NB4 (cell line): ENCODE results near the gene OTOP3.

Experiments
- DNase-seq: peaks from one replicate; pipeline ENCODE4 v3.0.0; 2010; ENCODE audit warnings: low read depth
- H3K4me3 ChIP-seq: one replicate; pipeline ENCODE4 v1.5.1; 2011; ENCODE audit warnings: mild to moderate bottlenecking, low read depth, low read length, moderate library complexity
- MYC ChIP-seq: IDR thresholded peaks from 2 replicates; pipeline ENCODE4 v1.6.1; 2011; ENCODE audit warnings: low read depth, low read length
- POLR2A ChIP-seq: IDR thresholded peaks from 2 replicates; pipeline ENCODE4 v1.6.1; 2011; ENCODE audit warnings: mild to moderate bottlenecking; ENCODE audit not compliant: insufficient read length; ENCODE audit errors: extremely low read depth
- TF ChIP-seq, protein P1 (sequence below): IDR thresholded peaks from one replicate; pipeline ENCODE4 v1.5.1; 2012; ENCODE audit warnings: low read depth, low read length
- TF ChIP-seq, protein P2 (sequence below): IDR thresholded peaks from 2 replicates; pipeline ENCODE4 v1.6.1; 2011; ENCODE audit warnings: low read depth, low read length

OTOP3 gene

DNA sequence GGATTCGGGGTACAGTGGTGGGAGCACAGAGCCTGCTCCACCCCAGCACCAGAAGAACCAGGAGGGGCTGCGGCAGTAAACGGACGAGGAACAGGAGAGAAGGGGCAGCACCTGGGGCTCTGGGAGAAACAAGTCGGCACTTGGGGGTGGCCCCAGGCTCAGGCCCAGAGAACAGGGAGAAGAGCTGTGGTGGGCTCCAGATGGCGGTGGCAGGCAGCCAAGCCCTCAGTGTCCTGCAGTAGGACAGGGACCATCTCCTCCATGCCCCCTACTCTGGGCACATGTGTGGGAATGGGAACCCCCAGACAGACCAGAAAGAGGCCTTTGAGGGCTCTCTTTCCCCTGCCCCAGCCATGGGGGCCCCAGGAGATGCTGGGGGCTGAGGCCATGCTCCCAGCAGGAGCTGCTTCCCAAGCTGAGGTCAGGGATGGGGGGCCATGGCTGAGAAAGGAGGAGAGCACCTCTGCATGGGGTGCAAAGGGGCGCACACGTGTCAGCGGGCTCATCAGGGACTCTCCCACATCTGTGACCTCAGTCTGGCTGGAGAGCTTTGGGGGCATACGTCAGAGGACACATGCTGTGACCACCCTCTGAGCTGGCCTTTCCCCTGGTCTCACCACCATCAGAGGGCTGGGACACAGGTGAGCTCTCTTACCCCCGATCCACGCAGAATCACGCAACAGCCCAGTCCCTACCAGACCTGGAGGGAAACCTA is 19.4 kb upstream of the OTOP3 start:
- TF ChIP-seq POLR2A = no peak
- TF ChIP-seq, protein P1, sequence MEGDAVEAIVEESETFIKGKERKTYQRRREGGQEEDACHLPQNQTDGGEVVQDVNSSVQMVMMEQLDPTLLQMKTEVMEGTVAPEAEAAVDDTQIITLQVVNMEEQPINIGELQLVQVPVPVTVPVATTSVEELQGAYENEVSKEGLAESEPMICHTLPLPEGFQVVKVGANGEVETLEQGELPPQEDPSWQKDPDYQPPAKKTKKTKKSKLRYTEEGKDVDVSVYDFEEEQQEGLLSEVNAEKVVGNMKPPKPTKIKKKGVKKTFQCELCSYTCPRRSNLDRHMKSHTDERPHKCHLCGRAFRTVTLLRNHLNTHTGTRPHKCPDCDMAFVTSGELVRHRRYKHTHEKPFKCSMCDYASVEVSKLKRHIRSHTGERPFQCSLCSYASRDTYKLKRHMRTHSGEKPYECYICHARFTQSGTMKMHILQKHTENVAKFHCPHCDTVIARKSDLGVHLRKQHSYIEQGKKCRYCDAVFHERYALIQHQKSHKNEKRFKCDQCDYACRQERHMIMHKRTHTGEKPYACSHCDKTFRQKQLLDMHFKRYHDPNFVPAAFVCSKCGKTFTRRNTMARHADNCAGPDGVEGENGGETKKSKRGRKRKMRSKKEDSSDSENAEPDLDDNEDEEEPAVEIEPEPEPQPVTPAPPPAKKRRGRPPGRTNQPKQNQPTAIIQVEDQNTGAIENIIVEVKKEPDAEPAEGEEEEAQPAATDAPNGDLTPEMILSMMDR = no peak
- TF ChIP-seq, protein P2, sequence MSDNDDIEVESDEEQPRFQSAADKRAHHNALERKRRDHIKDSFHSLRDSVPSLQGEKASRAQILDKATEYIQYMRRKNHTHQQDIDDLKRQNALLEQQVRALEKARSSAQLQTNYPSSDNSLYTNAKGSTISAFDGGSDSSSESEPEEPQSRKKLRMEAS = no peak
- no peak for TF ChIP-seq MYC
- no peak for DNase-seq
- no peak overlapping the region for H3K4me3 ChIP-seq

GRCh38 chr17:74916851-74917199 is 18.9 kb upstream of the OTOP3 start:
- TF ChIP-seq POLR2A (no peak), MYC (no peak)
- TF ChIP-seq, protein P2 = no peak
- TF ChIP-seq, protein P1 = no peak
- DNase-seq = no peak
- no peak overlapping the region for H3K4me3 ChIP-seq

- H3K4me3 ChIP-seq = no peak overlapping the region
- DNase-seq = peak; percentile 58
- TF ChIP-seq MYC (no peak), POLR2A (no peak)
- TF ChIP-seq, protein P1 = no peak
- TF ChIP-seq, protein P2 = no peak
Observed at GRCh38 chr17:74917430-74917829, 18.3 kb upstream of the OTOP3 start.

DNA sequence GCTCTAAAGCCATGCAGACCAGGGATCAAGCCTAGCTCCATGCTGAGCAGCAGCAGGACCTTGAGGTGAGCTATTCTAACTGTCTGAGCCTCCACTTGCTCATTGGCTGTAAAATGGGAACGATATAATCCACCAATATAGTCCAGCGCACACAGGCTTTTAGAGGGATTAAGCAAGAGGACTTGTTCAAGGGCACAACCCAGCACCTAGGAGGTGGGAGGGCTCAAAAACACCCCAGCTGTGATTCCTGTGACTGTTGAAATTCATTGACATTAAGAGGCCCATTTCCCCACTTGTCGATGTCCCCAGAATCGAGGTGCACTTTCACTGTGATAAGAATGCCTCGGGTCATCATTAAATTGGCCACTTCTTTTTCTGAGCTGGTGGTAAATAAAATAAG is 16.8 kb upstream of the OTOP3 start:
- no peak overlapping the region for H3K4me3 ChIP-seq
- peak; percentile 28 for DNase-seq
- no peak for TF ChIP-seq MYC
- TF ChIP-seq, protein P1 = no peak
- TF ChIP-seq, protein P2 = no peak
- no peak for TF ChIP-seq POLR2A

GRCh38 chr17:74919440-74920305 is 16.0 kb upstream of the OTOP3 start:
- no peak for TF ChIP-seq MYC
- TF ChIP-seq POLR2A = no peak
- TF ChIP-seq, protein P2 = no peak
- TF ChIP-seq, protein P1 = no peak
- no peak for DNase-seq
- H3K4me3 ChIP-seq = no peak overlapping the region
